HEK293T (cell line): Measurements from ENCODE around the gene SLC45A1.

Experiments
- ARNT ChIP-seq: fragments of 450-650 bp; IDR thresholded peaks from 2 replicates; pipeline ENCODE4 v1.6.1; 2017; ENCODE audit warnings: mild to moderate bottlenecking
- BHLHE40 ChIP-seq: fragments of 450-650 bp; IDR thresholded peaks from 2 replicates; pipeline ENCODE4 v1.6.1; 2016; ENCODE audit warnings: mild to moderate bottlenecking, moderate library complexity, borderline replicate concordance
- CTBP1 ChIP-seq: fragments of 450-650 bp; IDR thresholded peaks from 2 replicates; pipeline ENCODE4 v1.6.1; 2016; ENCODE audit warnings: borderline replicate concordance
- ELF4 ChIP-seq: fragments of 450-650 bp; IDR thresholded peaks from 2 replicates; pipeline ENCODE4 v1.6.1; 2017; ENCODE audit warnings: antibody characterized with exemption
- FOXA1 ChIP-seq: fragments of 450-650 bp; IDR thresholded peaks from 2 replicates; pipeline ENCODE4 v1.6.1; 2016; ENCODE audit warnings: mild to moderate bottlenecking
- FOXK2 ChIP-seq: fragments of 450-650 bp; IDR thresholded peaks from 2 replicates; pipeline ENCODE4 v1.6.1; 2016; ENCODE audit warnings: mild to moderate bottlenecking
- FOXM1 ChIP-seq: fragments of 450-650 bp; IDR thresholded peaks from 2 replicates; pipeline ENCODE4 v1.6.1; 2017; ENCODE audit warnings: mild to moderate bottlenecking, borderline replicate concordance
- HDGF ChIP-seq: fragments of 450-650 bp; IDR thresholded peaks from 2 replicates; pipeline ENCODE4 v1.6.1; 2017; ENCODE audit warnings: antibody characterized with exemption, borderline replicate concordance
- NFRKB ChIP-seq: fragments of 450-650 bp; IDR thresholded peaks from 2 replicates; pipeline ENCODE4 v1.6.1; 2016; ENCODE audit warnings: mild to moderate bottlenecking, moderate library complexity
- SP1 ChIP-seq: fragments of 450-650 bp; IDR thresholded peaks from 2 replicates; pipeline ENCODE4 v1.6.1; 2017
- SUZ12 ChIP-seq: fragments of 450-650 bp; IDR thresholded peaks from 2 replicates; pipeline ENCODE4 v1.6.1; 2016; ENCODE audit warnings: mild to moderate bottlenecking
- TARDBP ChIP-seq: fragments of 450-650 bp; IDR thresholded peaks from 2 replicates; pipeline ENCODE4 v1.6.1; 2016
- ZNF384 ChIP-seq: fragments of 450-650 bp; IDR thresholded peaks from 2 replicates; pipeline ENCODE4 v1.6.1; 2016
- TF ChIP-seq, protein P1 (sequence below): fragments of 450-650 bp; IDR thresholded peaks from 2 replicates; pipeline ENCODE4 v1.6.1; 2016

DNA sequence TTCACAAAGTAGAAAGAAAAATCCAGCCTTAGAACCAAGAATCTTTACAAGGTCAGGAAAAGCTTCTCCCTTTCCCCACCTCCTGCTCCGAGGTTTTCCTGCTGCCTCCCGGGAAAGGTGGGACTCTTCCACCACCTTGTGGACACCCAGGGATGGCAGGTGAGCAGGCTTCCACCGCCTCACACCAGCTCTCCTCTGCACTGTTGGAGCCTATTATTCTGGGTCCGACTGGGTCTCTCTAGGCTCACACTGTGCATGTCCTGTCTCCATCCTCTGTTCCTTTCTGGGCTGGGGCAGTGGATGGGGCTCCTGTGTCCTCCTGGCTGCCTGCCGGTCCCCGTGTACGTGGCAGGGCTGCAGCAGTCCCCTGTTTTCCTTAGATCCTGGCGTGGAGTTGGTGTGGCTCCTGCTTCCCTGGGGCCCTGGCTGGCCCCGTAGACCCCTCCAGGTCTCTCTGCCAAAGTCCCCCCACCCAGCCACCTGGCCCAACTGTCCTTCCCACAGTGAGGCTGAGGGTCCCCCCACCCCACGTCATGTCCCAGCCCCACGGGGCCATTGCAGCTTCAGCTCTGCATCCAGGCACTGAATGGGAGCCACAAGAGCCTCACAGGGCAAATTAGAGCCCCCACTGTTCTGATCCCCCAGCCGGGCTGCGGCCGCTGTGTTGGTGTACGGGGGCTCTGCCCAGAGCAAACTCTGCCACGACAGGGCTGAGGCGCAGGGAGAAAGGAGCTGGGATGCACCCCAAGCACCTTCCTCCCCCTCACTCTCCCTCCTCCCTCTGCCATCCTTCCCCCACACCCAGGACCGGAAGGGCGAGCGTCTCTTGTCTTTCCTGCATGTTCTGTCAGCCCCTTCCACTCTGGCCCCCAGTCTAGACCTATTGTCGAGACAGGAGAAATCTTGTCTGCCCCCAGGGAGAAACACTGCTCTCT, 3.3 kb upstream of the SLC45A1 start:
- TF ChIP-seq ELF4 (no peak), SP1 (no peak), TARDBP (no peak), NFRKB (no peak), FOXK2 (no peak), FOXM1 (no peak), ZNF384 (no peak), SUZ12 (no peak), FOXA1 (no peak), HDGF (no peak), BHLHE40 (no peak), CTBP1 (no peak), ARNT (no peak)
- TF ChIP-seq, protein P1, sequence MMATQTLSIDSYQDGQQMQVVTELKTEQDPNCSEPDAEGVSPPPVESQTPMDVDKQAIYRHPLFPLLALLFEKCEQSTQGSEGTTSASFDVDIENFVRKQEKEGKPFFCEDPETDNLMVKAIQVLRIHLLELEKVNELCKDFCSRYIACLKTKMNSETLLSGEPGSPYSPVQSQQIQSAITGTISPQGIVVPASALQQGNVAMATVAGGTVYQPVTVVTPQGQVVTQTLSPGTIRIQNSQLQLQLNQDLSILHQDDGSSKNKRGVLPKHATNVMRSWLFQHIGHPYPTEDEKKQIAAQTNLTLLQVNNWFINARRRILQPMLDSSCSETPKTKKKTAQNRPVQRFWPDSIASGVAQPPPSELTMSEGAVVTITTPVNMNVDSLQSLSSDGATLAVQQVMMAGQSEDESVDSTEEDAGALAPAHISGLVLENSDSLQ: no peak
